Ovary (tissue), 3 donors: ENCODE results near the gene PRKCH.

Experiments used
- CTCF ChIP-seq, 3 donors: fragments of 450-650 bp in 2 of 3; fragments of 200-600 bp in 1 of 3; IDR thresholded peaks; one replicate each; pipeline versions ENCODE4 v1.5.1 to v1.8.0; 2016 to 2022; ENCODE audit warnings: antibody characterized with exemption in 3 of 3, mild to moderate bottlenecking in 1 of 3
- POLR2A ChIP-seq: fragments of 450-650 bp; IDR thresholded peaks from one replicate; pipeline ENCODE4 v1.6.1; 2017; ENCODE audit warnings: antibody characterized with exemption, mild to moderate bottlenecking, moderate library complexity
- donor health status: DM: no; HTN: no; CAD: no.

DNA sequence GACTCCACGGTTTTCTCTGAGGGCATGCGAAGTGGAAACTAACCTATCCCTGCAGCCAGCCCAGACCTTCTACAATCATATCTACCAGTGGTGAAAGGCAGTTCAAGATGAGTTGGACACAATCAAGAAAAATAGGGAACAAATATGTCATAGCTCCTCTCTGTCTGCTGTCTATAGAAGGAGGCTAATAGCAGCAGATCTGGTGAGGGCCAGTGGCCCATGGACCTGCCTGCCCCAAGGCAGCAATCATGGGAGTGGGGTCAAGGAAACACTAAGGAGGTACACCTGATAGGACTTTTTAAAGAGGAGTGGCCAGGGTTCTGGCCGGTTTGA, 149.5 kb downstream of the PRKCH start:
- TF ChIP-seq CTCF (IDR thresholded peaks at IDR 0.05) (no peak), POLR2A (no peak)
